DOHH2 (cell line): ENCODE measurements around the gene TRMT1.

Experiments used
- H3F3A ChIP-seq: fragments of 200-600 bp; sonication (generic), shearing (Covaris generic); 2 replicates; pipeline ENCODE4 v1.6.0; 2016; ENCODE audit warnings: antibody characterized with exemption, mild to moderate bottlenecking; ENCODE audit not compliant: control insufficient read depth, insufficient read depth
- H3K27ac ChIP-seq: fragments of 200-600 bp; sonication (generic); 2 replicates; pipeline ENCODE4 v1.5.1; 2014; ENCODE audit warnings: low read depth, mild to moderate bottlenecking, low read length, moderate library complexity
- H3K27me3 ChIP-seq: fragments of 200-600 bp; sonication (generic); 2 replicates; pipeline ENCODE4 v1.6.1; 2014; ENCODE audit warnings: mild to moderate bottlenecking, low read length, mixed read lengths; ENCODE audit not compliant: control insufficient read depth
- H3K36me3 ChIP-seq: fragments of 200-600 bp; sonication (generic); 2 replicates; pipeline ENCODE4 v1.6.1; 2014; ENCODE audit warnings: mild to moderate bottlenecking, low read length, moderate library complexity, mixed read lengths; ENCODE audit not compliant: control insufficient read depth
- H3K4me1 ChIP-seq: fragments of 200-600 bp; sonication (generic); 2 replicates; pipeline ENCODE4 v1.6.1; 2014; ENCODE audit warnings: mild to moderate bottlenecking, low read length, mixed read lengths; ENCODE audit not compliant: control insufficient read depth
- H3K4me2 ChIP-seq: fragments of 200-600 bp; sonication (generic); 2 replicates; pipeline ENCODE4 v1.6.0; 2014; ENCODE audit warnings: mild to moderate bottlenecking, low read length, moderate library complexity
- H3K4me3 ChIP-seq: fragments of 200-600 bp; sonication (generic); 2 replicates; pipeline ENCODE4 v1.5.1; 2014; ENCODE audit warnings: mild to moderate bottlenecking, low read length, mixed read lengths
- H3K79me2 ChIP-seq: fragments of 200-600 bp; sonication (generic); 2 replicates; pipeline ENCODE4 v1.6.1; 2014; ENCODE audit warnings: mild to moderate bottlenecking, low read length, mixed read lengths; ENCODE audit not compliant: control insufficient read depth
- H3K9me2 ChIP-seq: fragments of 200-600 bp; sonication (generic); replicated peaks from 2 replicates; pipeline ENCODE4 v1.6.1; 2014; ENCODE audit warnings: mild to moderate bottlenecking, low read length, mixed read lengths; ENCODE audit not compliant: control insufficient read depth
- H3K9me3 ChIP-seq: fragments of 200-600 bp; sonication (generic); 2 replicates; pipeline ENCODE4 v1.6.1; 2014; ENCODE audit warnings: antibody characterized with exemption, low read length, mixed read lengths; ENCODE audit not compliant: control insufficient read depth, insufficient read depth
- H4K20me1 ChIP-seq: fragments of 200-600 bp; sonication (generic); 2 replicates; pipeline ENCODE4 v1.6.0; 2014; ENCODE audit warnings: low read depth, mild to moderate bottlenecking, antibody characterized with exemption, low read length, moderate library complexity; ENCODE audit not compliant: control insufficient read depth, insufficient read depth
- CTCF ChIP-seq: fragments of 200-600 bp; sonication (generic); IDR thresholded peaks from one replicate; pipeline ENCODE4 v1.5.1; 2014; ENCODE audit warnings: antibody characterized with exemption, mild to moderate bottlenecking, low read depth, low read length; ENCODE audit not compliant: poor library complexity, severe bottlenecking
- EZH2phosphoT487 ChIP-seq: fragments of 200-600 bp; sonication (generic); IDR thresholded peaks from 2 replicates; pipeline ENCODE4 v1.6.1; 2017; ENCODE audit warnings: borderline replicate concordance, mild to moderate bottlenecking, antibody characterized with exemption, low read length, moderate library complexity, mixed read lengths

The TRMT1 gene

GRCh38 chr19:13122275-13122878 lies 5.8 kb upstream of the TRMT1 start:
- no peak for TF ChIP-seq EZH2phosphoT487
- TF ChIP-seq CTCF = no peak
- no peak overlapping the region for H3K4me3 ChIP-seq
- H3K9me3 ChIP-seq = no peaks in the 10 kb centered on the region
- H3K27ac ChIP-seq = no peak overlapping the region
- H4K20me1 ChIP-seq = peaks cover 25% of the 10 kb centered on the region
- no peaks in the 10 kb centered on the region for H3K9me2 ChIP-seq
- H3K36me3 ChIP-seq = peaks cover 46% of the 10 kb centered on the region
- H3K4me2 ChIP-seq = no peak overlapping the region
- H3K79me2 ChIP-seq = peaks cover 88% of the 10 kb centered on the region
- no peaks in the 10 kb centered on the region for H3K27me3 ChIP-seq
- H3K4me1 ChIP-seq = peaks cover 21% of the 10 kb centered on the region
- H3F3A ChIP-seq = peaks cover under 1% of the 10 kb centered on the region; the same call in 1 of the 2 replicates

- no peak overlapping the region for H3K4me2 ChIP-seq
- H3K36me3 ChIP-seq = peaks cover 46% of the 10 kb centered on the region
- H3K4me1 ChIP-seq = peaks cover 28% of the 10 kb centered on the region
- H3K79me2 ChIP-seq = peaks cover 84% of the 10 kb centered on the region
- TF ChIP-seq EZH2phosphoT487 = no peak
- TF ChIP-seq CTCF = no peak
- no peak overlapping the region for H3K27ac ChIP-seq
- H3K27me3 ChIP-seq = no peaks in the 10 kb centered on the region
- H3F3A ChIP-seq = peaks cover 6% of the 10 kb centered on the region
- no peaks in the 10 kb centered on the region for H3K9me3 ChIP-seq
- no peak overlapping the region for H3K4me3 ChIP-seq
- no peaks in the 10 kb centered on the region for H3K9me2 ChIP-seq
- H4K20me1 ChIP-seq = peaks cover 25% of the 10 kb centered on the region
These were observed 5.2 kb upstream of the TRMT1 start for GRCh38 chr19:13121551-13122274.

- TF ChIP-seq EZH2phosphoT487 (no peak), CTCF (no peak)
- H3K4me2 ChIP-seq = no peak overlapping the region
- H3K79me2 ChIP-seq = peaks cover 83% of the 10 kb centered on the region
- no peaks in the 10 kb centered on the region for H3K9me3 ChIP-seq
- H3K9me2 ChIP-seq = no peaks in the 10 kb centered on the region
- peaks cover 6% of the 10 kb centered on the region for H3F3A ChIP-seq
- no peak overlapping the region for H3K27ac ChIP-seq
- no peak overlapping the region for H3K4me3 ChIP-seq
- peaks cover 29% of the 10 kb centered on the region for H3K4me1 ChIP-seq
- H3K27me3 ChIP-seq = no peaks in the 10 kb centered on the region
- peaks cover 25% of the 10 kb centered on the region for H4K20me1 ChIP-seq
- H3K36me3 ChIP-seq = peaks cover 39% of the 10 kb centered on the region
These were observed 4.3 kb upstream of the TRMT1 start for GRCh38 chr19:13120817-13121216.
